Stimulated activated CD4-positive, alpha-beta T cell treated with anti-CD3 and anti-CD28 coated beads, TNF-alpha, amount 100 ng/mL, for 24 hours (primary cell): Measurements from ENCODE around the gene GNPNAT1.
A peak's percentile ranks its signal among the peaks of the same experiment; 100 is the strongest.

ENCODE experiments used
- DNase-seq, 3 experiments: peaks; one replicate each; pipeline ENCODE4 v3.0.0-alpha.2; 2020; ENCODE audit warnings: low read depth in 3 of 3

Gene GNPNAT1

GRCh38 chr14:52791223-52792096 is at the start of gene GNPNAT1:
Gene GNPNAT1 (minus strand): TSS chr14:52791607. CDS start chr14:52784650, 6,957 bp downstream.
- DNase-seq, result peak; percentile 47 to 79 (median 64)

GRCh38 chr14:52840877-52841276 is 49.5 kb upstream of the GNPNAT1 start:
- DNase-seq, result no peak

GRCh38 chr14:52837451-52837850 is 46.0 kb upstream of the GNPNAT1 start:
- no peak for DNase-seq

- DNase-seq, result no peak
Observed at GRCh38 chr14:52836063-52836462, 44.7 kb upstream of the GNPNAT1 start.

- no peak for DNase-seq
Observed at GRCh38 chr14:52835122-52835903, 43.9 kb upstream of the GNPNAT1 start.

- DNase-seq, result no peak
Observed at GRCh38 chr14:52834440-52834842, 43.0 kb upstream of the GNPNAT1 start.

GRCh38 chr14:52833891-52834290 is 42.5 kb upstream of the GNPNAT1 start:
- no peak for DNase-seq

GRCh38 chr14:52829527-52830185 is 38.2 kb upstream of the GNPNAT1 start:
- DNase-seq, result no peak

GRCh38 chr14:52827426-52827825 is 36.0 kb upstream of the GNPNAT1 start:
- DNase-seq, result no peak

- DNase-seq, result no peak
Observed at GRCh38 chr14:52825085-52825484, 33.7 kb upstream of the GNPNAT1 start.

- no peak for DNase-seq
Observed at GRCh38 chr14:52824462-52824861, 33.1 kb upstream of the GNPNAT1 start.

- DNase-seq, result no peak
Observed at GRCh38 chr14:52821805-52822250, 30.4 kb upstream of the GNPNAT1 start.

- no peak for DNase-seq
Observed at GRCh38 chr14:52808101-52808500, 16.7 kb upstream of the GNPNAT1 start.

- no peak for DNase-seq
Observed at GRCh38 chr14:52806115-52806514, 14.7 kb upstream of the GNPNAT1 start.

- DNase-seq, result no peak
Observed at GRCh38 chr14:52802597-52802996, 11.2 kb upstream of the GNPNAT1 start.

GRCh38 chr14:52801014-52801712 is 9.8 kb upstream of the GNPNAT1 start:
- no peak for DNase-seq

- DNase-seq, result no peak
Observed at GRCh38 chr14:52798826-52799225, 7.4 kb upstream of the GNPNAT1 start.

- no peak for DNase-seq
Observed at GRCh38 chr14:52797653-52798052, 6.2 kb upstream of the GNPNAT1 start.

GRCh38 chr14:52793061-52793460 is 1.7 kb upstream of the GNPNAT1 start:
- DNase-seq, result no peak

GRCh38 chr14:52792097-52792415 is 649 bp upstream of the GNPNAT1 start:
- DNase-seq, result no peak

- no peak for DNase-seq
Observed at GRCh38 chr14:52790756-52791222, 618 bp downstream of the GNPNAT1 start.
